Hindlimb muscle (tissue), 1 donor: ENCODE measurements around the gene TEKTIP1. TPM values are rescaled to one million over a fixed set of nuclear protein-coding genes. Genes with fewer than 3 reads are reported as not detected.

Source experiments
- DNase-seq: peaks from one replicate; pipeline ENCODE4 v3.0.0-alpha.2; 2013
- polyA plus RNA-seq: library from polyadenylated mRNA; unstranded; fragments of 120-200 nt; gene quantifications from one replicate; pipeline ENCODE4 v1.2.1, GENCODE V29; 2013; ENCODE audit not compliant: insufficient read length

Gene TEKTIP1
- polyA plus RNA-seq, 1 donor = 3.5 TPM

DNA sequence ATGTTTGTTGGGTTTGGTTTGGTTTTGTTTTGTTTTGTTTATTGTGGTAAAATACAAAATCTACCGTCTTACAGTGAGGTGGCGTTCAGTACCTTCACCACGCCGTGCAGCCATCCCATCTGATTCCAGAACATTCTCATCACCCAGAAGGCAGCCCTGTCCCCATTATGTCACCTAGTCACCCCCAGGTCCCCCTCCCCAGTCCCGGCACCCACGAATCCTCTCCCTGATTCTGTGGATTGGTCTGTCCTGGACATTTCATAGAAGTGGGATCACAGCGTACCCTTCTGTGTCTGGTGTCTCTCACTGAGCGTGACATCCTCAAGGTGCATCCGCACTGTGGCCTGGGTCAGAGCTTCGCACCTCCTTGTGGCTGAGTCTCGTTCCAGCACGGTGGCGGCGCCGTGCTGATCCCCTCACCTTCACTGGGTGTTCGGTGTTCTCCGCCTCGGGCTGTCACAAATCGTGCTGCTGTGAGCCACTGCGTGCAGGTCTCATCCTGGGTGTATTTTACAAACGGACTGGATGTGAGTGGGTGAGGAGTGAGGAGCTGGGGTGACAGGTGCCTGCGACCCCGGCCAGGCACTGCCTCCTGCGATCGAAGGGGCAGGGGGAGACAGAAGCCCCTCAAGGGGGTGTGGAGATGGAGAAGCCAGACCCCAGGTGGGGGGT is 580 bp upstream of the TEKTIP1 start:
- DNase-seq = no peak

GRCh38 chr19:3539756-3540118 is 763 bp downstream of the TEKTIP1 start:
- DNase-seq = no peak

- no peak for DNase-seq
Measured at GRCh38 chr19:3543150-3544057, 4.4 kb downstream of the TEKTIP1 start.

- no peak for DNase-seq
Measured at GRCh38 chr19:3544058-3544376, 5.0 kb downstream of the TEKTIP1 start.

GRCh38 chr19:3544742-3545668 is 6.0 kb downstream of the TEKTIP1 start:
- no peak for DNase-seq

DNA sequence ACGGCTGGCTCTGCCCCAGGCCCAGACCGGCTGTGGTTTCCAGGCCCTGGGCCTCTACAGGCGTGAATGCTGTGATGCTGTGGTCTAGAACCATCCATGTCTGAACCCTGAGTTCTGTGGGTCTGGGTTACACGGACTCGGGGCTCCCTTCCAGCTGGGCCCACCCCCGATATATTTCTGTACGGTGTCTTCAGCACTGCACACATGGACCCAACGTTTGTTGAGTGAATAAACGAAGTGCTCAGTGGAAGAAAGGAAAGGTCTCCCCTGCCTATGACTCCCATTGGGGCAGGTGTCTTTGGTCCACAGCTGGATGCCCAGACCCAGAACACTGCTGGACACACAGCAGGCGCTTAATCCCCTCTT is 6.7 kb downstream of the TEKTIP1 start:
- no peak for DNase-seq

DNA sequence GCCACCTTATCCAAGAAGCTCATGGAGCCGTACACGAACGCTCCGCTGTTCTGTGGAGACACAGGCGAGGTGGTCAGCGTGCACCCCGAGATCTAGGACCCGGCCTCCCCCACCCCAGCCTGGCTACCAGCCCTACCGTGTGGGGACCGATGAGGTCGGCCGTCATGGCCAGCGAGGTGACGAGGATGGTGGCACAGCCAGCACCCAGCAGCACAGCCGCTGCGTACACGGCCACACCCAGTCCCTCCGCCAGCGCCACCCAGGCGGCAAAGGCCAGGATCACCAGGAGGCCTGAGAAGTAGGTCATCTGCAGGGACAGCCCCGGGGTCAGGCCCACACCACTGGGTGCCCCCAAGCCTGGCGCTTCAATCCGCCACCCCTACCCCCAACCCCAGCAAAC is 7.1 kb downstream of the TEKTIP1 start:
- no peak for DNase-seq

DNA sequence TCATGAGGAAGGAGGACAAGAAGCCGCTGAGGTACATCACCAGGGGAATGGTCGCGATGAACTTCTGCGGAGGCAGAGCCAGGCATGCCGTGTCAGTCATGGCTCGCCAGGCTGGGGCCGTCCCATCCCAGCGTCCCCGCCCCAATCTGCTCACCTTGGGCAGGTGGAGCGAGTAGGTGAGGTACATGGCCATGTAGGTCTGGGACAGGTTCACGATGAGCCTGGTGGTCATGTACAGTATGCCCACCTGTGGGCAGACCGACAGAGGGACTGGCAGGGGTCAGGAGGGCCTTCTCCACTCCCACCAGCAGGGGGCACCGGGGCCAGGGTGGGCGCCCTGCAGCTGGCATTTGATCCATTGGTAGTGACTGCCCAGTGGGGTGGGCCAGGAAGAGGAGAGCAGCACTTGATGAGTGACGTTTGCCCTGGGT is 8.3 kb downstream of the TEKTIP1 start:
- no peak for DNase-seq

DNA sequence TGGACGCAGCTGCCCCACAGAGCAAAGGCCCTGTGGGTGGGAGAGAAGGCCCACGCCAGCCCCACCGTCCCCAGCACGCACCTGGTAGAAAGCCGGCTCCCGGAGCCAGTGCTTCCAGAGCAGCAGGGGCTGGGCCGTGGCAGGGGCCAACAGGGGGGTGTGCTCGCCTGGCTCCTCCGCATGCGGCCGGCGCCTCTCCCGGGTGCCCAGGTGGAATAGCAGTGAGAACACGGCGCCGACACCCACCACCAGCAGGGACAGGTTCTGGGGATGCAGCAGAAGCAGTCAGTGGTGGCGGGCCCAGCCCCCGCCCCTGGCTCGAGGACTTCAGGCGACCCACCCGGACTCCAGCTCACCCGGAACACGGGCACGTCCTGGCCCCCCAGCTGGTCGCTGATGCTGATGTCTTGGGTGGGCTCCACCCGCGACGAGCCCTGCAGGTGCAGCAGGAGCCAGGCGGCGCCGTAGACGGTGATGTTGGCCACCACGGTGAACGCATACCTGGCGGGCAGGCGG is 8.9 kb downstream of the TEKTIP1 start:
- DNase-seq = no peak

GRCh38 chr19:3548606-3549005 is 9.6 kb downstream of the TEKTIP1 start:
- no peak for DNase-seq

- DNase-seq = no peak
Measured at GRCh38 chr19:3549816-3550215, 10.8 kb downstream of the TEKTIP1 start.

GRCh38 chr19:3550947-3551791 is 12.2 kb downstream of the TEKTIP1 start:
- no peak for DNase-seq

DNA sequence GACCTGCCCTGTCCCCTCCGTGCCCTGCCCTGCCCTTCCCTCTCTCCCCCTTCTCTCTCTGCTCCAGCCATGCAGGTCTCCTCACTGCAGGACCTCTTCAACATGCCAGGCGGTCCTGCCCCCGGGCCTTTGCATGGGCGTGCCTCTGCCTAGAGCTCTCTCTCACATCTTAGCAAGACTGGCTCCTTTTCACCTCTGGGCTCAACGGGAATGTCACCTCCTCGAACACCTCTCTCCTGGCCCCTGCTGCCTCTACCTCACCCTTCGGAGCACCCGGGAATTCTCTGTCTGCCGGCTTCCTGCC is 12.8 kb downstream of the TEKTIP1 start:
- DNase-seq = no peak

DNA sequence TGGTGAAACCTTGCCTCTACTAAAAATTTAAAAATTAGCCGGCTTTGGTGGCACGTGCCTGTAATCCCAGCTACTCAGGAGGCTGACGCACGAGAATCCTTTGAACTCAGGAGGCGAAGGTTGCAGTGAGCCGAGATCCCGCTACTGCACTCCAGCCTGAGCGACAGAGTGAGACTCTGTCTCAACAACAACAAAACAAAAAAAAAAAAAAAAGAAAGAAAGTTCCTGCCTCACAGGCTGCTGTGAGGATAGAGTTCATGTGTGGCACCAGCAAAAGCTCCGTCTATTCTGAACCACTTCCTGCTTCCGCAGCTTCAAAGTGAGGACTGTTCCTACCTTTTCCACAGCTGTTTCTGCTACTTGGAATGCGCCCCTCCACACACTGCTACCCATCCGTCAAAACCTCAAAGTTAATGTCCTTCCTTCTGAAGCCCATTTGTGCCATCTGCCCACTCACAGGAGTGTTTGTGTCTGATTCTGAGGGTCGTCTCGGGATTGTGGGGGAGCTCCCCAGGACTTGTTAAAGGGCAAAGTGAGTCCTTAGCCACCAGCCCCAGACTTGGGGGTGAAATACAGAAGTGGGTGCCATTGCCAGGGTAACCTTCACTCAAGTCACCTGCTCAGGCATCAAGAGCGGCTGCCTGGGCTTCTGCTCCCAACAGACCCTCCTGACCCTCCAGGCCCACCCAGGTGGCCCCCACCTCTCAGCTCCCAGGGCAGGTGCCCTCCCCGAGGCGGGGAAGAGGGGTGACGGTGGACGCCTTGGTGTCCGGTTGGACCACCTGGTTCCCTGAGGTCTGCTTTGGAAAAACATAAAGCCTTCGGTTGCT is 15.5 kb downstream of the TEKTIP1 start:
- no peak for DNase-seq

- no peak for DNase-seq
Measured at GRCh38 chr19:3555653-3556422, 16.9 kb downstream of the TEKTIP1 start.

DNA sequence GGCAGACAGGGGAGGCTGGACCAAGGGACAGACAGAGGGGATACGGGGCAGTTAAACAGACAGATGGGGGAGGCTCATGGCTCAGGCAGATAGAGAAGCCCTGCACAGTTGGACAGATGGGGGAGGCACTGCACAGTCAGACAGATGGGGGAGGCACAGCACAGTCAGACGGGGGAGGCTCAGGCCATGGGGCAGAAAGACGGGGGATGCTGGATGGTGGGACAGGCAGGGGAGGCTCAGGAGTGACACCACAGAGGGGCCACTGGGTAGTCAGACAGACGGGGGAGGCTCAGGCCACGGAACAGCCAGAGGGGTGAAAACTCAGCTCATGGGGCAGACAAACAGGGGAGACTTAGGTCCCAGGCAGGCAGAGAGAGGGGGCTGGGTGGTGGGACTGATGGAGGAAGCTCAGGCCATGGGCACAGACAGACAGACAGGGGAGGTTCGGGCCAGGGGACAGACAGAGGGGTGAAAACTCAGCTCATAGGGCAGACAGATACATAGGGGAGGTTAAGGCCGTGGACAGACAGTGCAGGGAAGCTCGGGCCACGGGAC is 17.5 kb downstream of the TEKTIP1 start:
- DNase-seq = no peak

DNA sequence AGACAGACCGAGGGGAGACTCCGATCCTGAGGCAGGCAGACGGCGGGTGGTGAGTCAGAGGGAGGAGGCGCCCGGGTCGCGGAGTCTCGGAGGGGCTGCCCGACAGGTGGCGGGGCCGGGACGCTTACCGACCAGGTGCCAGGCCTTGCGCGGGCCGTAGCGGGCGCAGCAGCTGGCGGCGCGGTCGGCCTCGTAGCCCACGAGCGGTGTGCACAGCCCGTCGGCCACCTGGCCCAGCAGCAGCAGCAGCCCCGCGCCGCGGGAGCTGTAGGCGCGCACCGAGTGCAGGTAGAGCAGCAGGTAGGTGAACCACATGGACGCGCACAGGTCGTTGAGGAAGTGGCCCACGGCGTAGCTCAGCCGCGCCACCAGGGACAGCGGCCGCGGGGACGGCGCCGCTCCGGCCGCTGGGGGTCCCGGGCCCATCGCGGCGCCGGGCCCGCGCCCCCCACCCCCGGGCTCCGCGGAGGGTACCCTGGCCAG is 18.0 kb downstream of the TEKTIP1 start:
- DNase-seq = no peak

DNA sequence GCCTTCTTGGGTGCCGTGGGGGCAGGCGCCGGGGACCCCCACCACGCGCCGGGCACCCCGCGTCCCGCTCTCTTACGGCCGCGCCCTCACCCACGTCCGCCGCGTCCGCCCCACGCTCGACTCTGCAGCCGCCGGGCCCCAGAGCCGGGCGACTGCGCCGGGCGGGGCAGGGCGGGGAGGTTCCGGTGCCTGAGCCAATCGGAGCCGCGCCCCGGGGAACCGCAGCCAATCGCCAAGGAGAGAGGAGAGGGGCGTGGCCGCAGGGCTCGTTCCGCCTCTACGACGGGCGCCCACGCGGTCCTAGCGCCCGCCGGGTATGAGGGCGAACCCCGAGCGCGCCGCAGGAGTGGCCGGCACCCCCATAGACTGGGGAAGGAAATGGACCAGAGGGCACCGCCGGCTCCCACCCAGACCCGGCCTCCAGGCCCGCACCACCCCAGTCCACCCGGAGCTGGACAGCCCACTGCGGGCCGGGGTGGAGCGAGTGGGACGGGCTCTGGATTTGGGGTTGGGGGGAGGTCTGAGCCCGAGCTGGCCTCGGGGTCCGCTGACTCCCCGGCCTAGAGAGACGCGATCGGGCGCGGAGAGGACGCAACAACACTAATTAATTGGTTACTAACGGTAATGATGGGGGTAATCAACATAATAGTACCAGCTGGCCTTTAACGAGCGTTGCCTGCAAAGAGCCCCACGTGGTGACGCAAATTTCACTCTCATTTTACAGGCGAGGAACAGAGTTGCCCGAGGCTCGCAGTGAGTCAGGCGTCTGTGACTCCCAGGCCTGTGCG is 18.7 kb downstream of the TEKTIP1 start, which contains the start of gene MFSD12:
Gene MFSD12, minus strand, starts transcription at position 126 of the 788 bp plus-strand sequence. CDS start 183 bp downstream, outside the sequence.
- DNase-seq = peak; percentile 96
